HUES48 (cell line): Measurements from ENCODE around the gene FNIP2.

ENCODE experiments used
- H3K27ac ChIP-seq: one replicate; pipeline ENCODE4 v1.7.0; 2013; ENCODE audit warnings: low read depth, low read length, inconsistent platforms
- H3K27me3 ChIP-seq: 2 replicates; pipeline ENCODE4 v1.6.1; 2013; ENCODE audit warnings: mild to moderate bottlenecking, low read length; ENCODE audit not compliant: control insufficient read depth, insufficient read depth
- H3K36me3 ChIP-seq: 2 replicates; pipeline ENCODE4 v1.6.1; 2013; ENCODE audit warnings: low read length; ENCODE audit not compliant: control insufficient read depth, insufficient read depth
- H3K4me1 ChIP-seq: 2 replicates; pipeline ENCODE4 v1.6.1; 2013; ENCODE audit warnings: mild to moderate bottlenecking, low read length; ENCODE audit not compliant: control insufficient read depth, insufficient read depth
- H3K4me3 ChIP-seq: 2 replicates; pipeline ENCODE4 v1.5.1; 2013; ENCODE audit warnings: mild to moderate bottlenecking, low read depth, low read length
- H3K9ac ChIP-seq: 2 replicates; pipeline ENCODE4 v1.6.1; 2013; ENCODE audit warnings: mild to moderate bottlenecking, low read depth, low read length, moderate library complexity
- H3K9me3 ChIP-seq: 2 replicates; pipeline ENCODE4 v1.6.1; 2013; ENCODE audit warnings: low read length; ENCODE audit not compliant: control insufficient read depth, insufficient read depth

The FNIP2 gene

GRCh38 chr4:158817562-158818296, 48.9 kb downstream of the FNIP2 start:
- Histone ChIP-seq H3K9ac (no peak overlapping the region), H3K9me3 (no peaks in the 10 kb centered on the region), H3K4me1 (peaks cover 12% of the 10 kb centered on the region), H3K36me3 (no peaks in the 10 kb centered on the region), H3K4me3 (no peak overlapping the region), H3K27ac (no peak overlapping the region), H3K27me3 (no peaks in the 10 kb centered on the region)

DNA sequence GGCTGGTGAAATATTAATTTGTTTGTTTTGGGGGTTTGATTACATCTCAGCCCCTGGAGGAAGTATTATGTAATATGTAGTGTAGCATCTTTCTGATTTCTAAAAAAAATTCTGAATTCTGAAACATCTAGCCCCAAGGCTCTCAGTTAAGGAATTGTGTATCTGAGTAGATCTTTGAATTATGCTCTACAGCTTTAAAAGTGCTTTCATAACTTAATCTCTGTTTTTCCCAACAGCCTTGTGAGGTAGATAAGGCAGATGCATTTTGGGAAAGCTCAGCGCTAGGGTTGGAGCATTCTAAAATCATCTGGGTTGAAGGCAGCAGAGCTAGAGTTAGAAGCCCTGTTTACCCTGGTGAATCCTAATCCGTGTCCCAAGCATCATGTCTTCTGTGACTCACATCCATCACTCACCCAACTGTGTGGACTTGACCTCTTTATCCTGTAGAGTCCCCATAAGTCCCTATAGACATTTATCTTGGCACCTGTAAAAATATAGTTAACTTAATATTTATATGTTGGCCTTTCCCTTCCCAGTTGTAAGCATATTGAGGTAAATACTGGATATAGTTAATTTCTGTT, 49.8 kb downstream of the FNIP2 start:
- no peak overlapping the region for H3K4me3 ChIP-seq
- no peak overlapping the region for H3K27ac ChIP-seq
- H3K9ac ChIP-seq = no peak overlapping the region
- H3K9me3 ChIP-seq = no peaks in the 10 kb centered on the region
- no peaks in the 10 kb centered on the region for H3K27me3 ChIP-seq
- peaks cover 12% of the 10 kb centered on the region for H3K4me1 ChIP-seq
- H3K36me3 ChIP-seq = no peaks in the 10 kb centered on the region

DNA sequence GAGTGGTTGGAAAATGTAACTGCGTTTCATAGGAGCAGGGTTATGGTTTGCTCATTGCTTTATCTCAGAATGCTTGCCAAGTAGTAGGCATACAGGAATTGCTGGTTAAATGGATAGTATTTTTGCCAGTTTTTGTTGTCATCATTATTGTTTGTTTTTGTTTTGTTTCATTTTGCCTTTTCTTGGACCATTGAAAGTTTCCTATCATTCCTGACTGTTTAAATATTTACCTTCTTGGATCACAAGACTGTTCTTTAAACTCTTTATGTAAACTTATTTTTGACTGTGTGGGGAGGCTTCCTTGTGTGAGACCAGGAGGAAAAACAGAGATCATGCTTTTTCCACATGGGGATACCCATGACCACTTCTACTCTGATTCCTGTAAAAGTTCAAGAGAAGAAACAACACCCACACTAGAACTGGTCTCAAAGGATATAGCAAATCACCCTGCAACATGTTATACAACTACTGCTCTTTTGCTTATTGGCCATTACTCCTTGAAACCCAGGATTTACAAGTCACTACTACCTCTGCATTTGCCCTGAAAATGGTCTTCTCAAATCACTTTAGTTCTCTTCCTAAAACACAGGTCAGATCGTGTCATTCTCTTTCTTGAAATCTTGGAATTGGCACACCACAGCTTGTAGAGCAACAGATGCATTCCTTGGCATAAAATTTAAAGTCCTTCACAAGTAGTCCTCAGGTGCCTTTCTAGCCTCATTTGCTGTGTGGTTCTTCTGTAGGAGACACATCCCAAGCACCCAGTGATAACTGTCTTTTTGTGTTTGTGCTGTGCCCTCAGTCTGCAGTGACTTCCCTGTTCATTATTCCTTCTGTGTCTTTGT, 51.3 kb downstream of the FNIP2 start:
- Histone ChIP-seq H3K9ac (no peak overlapping the region), H3K36me3 (no peaks in the 10 kb centered on the region), H3K27me3 (no peaks in the 10 kb centered on the region), H3K4me3 (no peak overlapping the region), H3K4me1 (0 out of 2 replicates have a peak, but pooled peaks cover 4% of the 10 kb centered on the region), H3K9me3 (no peaks in the 10 kb centered on the region), H3K27ac (no peak overlapping the region)

- Histone ChIP-seq H3K27me3 (no peaks in the 10 kb centered on the region), H3K9me3 (no peaks in the 10 kb centered on the region), H3K4me1 (0 out of 2 replicates have a peak, but pooled peaks cover 4% of the 10 kb centered on the region), H3K27ac (no peak overlapping the region), H3K36me3 (no peaks in the 10 kb centered on the region), H3K9ac (no peak overlapping the region), H3K4me3 (no peak overlapping the region)
Measured at GRCh38 chr4:158821228-158821971, 52.6 kb downstream of the FNIP2 start.

DNA sequence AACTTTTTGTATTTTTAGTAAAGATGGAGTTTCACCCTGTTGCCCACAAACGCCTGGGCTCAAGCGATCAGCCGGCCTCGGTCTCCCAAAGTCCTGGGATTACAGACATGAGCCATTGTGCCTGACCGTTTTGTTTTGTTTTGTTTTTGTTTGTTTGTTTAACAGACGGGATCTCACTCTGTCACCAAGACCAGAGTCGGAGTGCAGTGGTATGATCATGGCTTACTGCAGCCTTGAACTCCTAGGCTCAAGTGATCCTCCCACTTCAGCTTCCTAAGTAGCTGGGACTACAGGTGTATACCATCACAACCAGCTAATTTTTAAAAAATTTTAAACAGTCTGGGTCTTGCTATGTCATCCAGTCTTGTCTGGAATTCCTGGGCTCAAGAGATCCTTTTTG, 53.5 kb downstream of the FNIP2 start:
- no peak overlapping the region for H3K9ac ChIP-seq
- H3K4me3 ChIP-seq = no peak overlapping the region
- H3K27me3 ChIP-seq = no peaks in the 10 kb centered on the region
- H3K4me1 ChIP-seq = 0 out of 2 replicates have a peak, but pooled peaks cover 4% of the 10 kb centered on the region
- H3K9me3 ChIP-seq = no peaks in the 10 kb centered on the region
- no peaks in the 10 kb centered on the region for H3K36me3 ChIP-seq
- H3K27ac ChIP-seq = no peak overlapping the region

DNA sequence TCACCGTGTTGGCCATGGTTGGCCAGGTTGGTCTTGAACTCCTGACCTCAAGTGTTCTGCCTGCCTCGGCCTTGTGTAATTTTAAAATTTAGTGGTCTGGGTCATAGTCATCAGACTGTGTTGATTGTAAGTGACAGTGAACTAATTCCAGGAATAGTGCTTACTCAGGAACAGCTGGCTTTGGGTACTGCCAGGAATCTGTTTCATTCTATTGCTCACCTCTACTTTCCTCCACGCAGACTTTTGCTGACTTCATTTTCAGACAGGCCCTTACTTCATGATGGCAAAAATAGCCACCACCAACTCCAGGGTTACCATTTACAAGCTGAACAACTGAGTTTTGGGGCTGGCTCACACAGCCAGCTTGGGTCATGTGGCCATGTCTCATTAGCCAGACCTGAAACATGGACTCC, 54.6 kb downstream of the FNIP2 start:
- Histone ChIP-seq H3K4me1 (0 out of 2 replicates have a peak, but pooled peaks cover 4% of the 10 kb centered on the region), H3K27ac (no peak overlapping the region), H3K4me3 (no peak overlapping the region), H3K36me3 (no peaks in the 10 kb centered on the region), H3K27me3 (no peaks in the 10 kb centered on the region), H3K9me3 (no peaks in the 10 kb centered on the region), H3K9ac (no peak overlapping the region)

DNA sequence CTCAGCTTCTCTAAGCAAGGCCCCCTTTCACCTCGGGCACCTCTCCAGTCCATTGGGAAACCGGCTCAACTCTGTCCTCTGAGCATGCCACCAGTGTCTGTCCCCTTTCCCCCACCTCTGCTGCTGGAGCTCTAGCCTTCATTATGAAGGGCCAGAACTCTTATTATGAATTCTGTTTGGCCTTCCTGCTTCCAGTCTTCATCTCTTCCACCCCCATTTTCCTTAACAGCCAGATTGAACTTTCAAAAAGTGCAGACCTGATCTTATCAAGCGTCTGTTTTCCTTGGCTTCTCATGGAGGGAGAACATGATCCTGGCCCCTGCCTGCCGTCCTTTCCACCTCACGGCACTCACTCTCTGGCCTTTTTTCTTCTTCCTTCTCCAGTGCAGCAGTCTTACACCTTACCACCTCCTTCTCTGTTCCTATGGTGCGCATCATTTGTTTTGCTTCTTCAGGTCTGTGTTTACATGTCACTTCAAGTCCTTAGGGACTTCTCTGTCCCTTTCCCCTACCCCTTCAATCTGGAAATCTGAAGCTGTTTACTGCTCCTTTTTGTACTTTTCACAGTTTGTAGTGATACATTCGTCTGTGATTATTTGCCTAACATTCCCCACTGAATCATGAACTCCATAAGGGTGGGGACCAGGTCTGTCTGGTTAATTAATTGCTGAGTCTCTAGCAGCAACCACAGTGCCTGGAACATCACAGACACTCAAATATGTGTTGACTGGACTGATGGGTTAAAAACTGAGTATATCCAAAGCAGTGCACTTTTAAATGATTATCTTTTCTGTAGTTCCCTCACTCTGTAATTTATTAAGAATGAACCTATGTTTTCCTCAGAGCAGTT, 55.8 kb downstream of the FNIP2 start:
- no peaks in the 10 kb centered on the region for H3K36me3 ChIP-seq
- H3K27me3 ChIP-seq = no peaks in the 10 kb centered on the region
- no peak overlapping the region for H3K4me3 ChIP-seq
- 0 out of 2 replicates have a peak, but pooled peaks cover 4% of the 10 kb centered on the region for H3K4me1 ChIP-seq
- no peaks in the 10 kb centered on the region for H3K9me3 ChIP-seq
- H3K9ac ChIP-seq = no peak overlapping the region
- no peak overlapping the region for H3K27ac ChIP-seq

GRCh38 chr4:158825433-158826036, 56.7 kb downstream of the FNIP2 start:
- H3K9me3 ChIP-seq = no peaks in the 10 kb centered on the region
- 0 out of 2 replicates have a peak, but pooled peaks cover 4% of the 10 kb centered on the region for H3K4me1 ChIP-seq
- no peak overlapping the region for H3K27ac ChIP-seq
- H3K36me3 ChIP-seq = peaks cover 2% of the 10 kb centered on the region; the same call in 1 of the 2 replicates
- no peak overlapping the region for H3K9ac ChIP-seq
- no peak overlapping the region for H3K4me3 ChIP-seq
- no peaks in the 10 kb centered on the region for H3K27me3 ChIP-seq

DNA sequence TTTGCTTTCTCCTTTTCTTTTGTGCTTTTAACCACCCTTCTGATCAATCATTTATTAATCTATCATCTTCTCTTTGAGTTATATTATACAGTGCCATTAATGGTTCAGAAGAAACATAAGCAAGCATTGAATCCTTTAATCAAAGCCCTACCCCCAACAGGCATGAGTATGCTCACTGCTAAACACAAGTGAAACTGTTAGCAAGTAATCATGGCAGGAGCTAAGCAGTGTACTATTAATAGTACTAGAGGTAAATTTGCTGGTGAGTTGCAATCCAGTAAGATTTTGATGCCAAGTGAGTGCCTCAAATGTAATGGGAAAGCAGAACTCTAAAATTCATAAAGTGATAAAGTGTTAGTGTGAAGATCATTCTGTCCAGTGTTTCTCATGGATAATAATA, 57.2 kb downstream of the FNIP2 start:
- no peak overlapping the region for H3K4me3 ChIP-seq
- peaks cover 4% of the 10 kb centered on the region; the same call in 1 of the 2 replicates for H3K36me3 ChIP-seq
- H3K9ac ChIP-seq = no peak overlapping the region
- H3K4me1 ChIP-seq = 0 out of 2 replicates have a peak, but pooled peaks cover 4% of the 10 kb centered on the region
- H3K27ac ChIP-seq = no peak overlapping the region
- H3K27me3 ChIP-seq = no peaks in the 10 kb centered on the region
- H3K9me3 ChIP-seq = no peaks in the 10 kb centered on the region
